Bronchial epithelial cell (primary cell): ENCODE measurements around the gene WDR18. TPM values are rescaled to one million over a fixed set of nuclear protein-coding genes. Genes with fewer than 3 reads are reported as not detected.

Source experiments
- DNase-seq: peaks from one replicate; pipeline ENCODE4 v3.0.0-alpha.2; 2010; ENCODE audit warnings: low read depth
- FAIRE-seq: peaks from 2 replicates; lab custom pipeline; 2011; peaks lifted over from hg19 to GRCh38; lab: Jason Lieb, UNC
- H3K27me3 ChIP-seq: 2 replicates; pipeline ENCODE4 v1.5.1; 2011; ENCODE audit warnings: low read length; ENCODE audit not compliant: control insufficient read depth, insufficient read depth
- H3K36me3 ChIP-seq: 2 replicates; pipeline ENCODE4 v1.5.1; 2011; ENCODE audit warnings: low read length; ENCODE audit not compliant: control insufficient read depth, insufficient read depth
- H3K4me3 ChIP-seq: 2 replicates; pipeline ENCODE4 v1.5.1; 2011; ENCODE audit warnings: mild to moderate bottlenecking, low read depth, low read length, control low read depth
- total RNA-seq: library from RNA; depleted of rRNA; stranded (reverse); fragments of >200 nt; gene quantifications from 2 replicates; pipeline ENCODE4 v1.2.1, GENCODE V29; 2014
- TF ChIP-seq, protein P1 (sequence below): IDR thresholded peaks from 2 replicates; pipeline ENCODE4 v1.5.1; 2011; ENCODE audit warnings: mild to moderate bottlenecking, moderate library complexity, low read length, control low read depth, inconsistent platforms; ENCODE audit not compliant: insufficient read depth, severe bottlenecking

WDR18 gene
- total RNA-seq, 1 donor from 2014 or later, result 36.3 TPM

DNA sequence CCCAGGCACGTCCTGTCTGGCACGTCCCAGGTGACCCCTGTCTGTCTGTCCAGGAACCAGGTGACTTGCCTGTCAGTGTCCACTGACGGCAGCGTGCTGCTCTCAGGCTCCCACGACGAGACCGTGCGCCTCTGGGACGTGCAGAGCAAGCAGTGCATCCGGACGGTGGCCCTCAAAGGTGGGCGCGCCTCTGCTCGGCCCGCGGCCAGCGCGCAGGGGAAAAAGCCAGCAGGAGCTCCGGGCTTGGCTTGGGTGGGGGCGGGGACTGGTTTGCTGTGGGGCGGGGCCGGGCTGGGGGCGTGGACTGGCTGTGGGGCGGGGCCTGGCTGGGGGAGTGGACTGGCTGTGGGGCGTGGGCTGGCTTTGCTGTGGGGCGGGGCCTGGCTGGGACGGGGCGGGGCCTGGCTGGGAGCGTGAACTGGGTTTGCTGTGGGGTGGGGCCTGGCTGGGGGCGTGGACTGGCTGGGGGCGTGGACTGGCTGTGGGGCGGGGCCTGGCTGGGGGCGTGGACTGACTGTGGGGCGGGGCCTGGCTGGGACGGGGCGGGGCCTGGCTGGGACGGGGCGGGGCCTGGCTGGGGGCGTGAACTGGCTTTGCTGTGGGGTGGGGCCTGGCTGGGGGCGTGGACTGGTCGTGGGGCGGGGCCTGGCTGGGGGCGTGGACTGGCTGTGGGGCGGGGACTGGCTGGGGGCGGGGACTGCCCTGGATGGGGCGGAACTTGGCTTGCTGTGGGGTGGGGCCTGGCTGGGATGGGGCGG lies 7.2 kb downstream of the WDR18 start:
- Histone ChIP-seq H3K27me3 (no peaks in the 10 kb centered on the region), H3K4me3 (no peak overlapping the region), H3K36me3 (peaks cover 23% of the 10 kb centered on the region)
- FAIRE-seq (no peak), DNase-seq (no peak)
- TF ChIP-seq, protein P1, sequence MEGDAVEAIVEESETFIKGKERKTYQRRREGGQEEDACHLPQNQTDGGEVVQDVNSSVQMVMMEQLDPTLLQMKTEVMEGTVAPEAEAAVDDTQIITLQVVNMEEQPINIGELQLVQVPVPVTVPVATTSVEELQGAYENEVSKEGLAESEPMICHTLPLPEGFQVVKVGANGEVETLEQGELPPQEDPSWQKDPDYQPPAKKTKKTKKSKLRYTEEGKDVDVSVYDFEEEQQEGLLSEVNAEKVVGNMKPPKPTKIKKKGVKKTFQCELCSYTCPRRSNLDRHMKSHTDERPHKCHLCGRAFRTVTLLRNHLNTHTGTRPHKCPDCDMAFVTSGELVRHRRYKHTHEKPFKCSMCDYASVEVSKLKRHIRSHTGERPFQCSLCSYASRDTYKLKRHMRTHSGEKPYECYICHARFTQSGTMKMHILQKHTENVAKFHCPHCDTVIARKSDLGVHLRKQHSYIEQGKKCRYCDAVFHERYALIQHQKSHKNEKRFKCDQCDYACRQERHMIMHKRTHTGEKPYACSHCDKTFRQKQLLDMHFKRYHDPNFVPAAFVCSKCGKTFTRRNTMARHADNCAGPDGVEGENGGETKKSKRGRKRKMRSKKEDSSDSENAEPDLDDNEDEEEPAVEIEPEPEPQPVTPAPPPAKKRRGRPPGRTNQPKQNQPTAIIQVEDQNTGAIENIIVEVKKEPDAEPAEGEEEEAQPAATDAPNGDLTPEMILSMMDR, result no peak

DNA sequence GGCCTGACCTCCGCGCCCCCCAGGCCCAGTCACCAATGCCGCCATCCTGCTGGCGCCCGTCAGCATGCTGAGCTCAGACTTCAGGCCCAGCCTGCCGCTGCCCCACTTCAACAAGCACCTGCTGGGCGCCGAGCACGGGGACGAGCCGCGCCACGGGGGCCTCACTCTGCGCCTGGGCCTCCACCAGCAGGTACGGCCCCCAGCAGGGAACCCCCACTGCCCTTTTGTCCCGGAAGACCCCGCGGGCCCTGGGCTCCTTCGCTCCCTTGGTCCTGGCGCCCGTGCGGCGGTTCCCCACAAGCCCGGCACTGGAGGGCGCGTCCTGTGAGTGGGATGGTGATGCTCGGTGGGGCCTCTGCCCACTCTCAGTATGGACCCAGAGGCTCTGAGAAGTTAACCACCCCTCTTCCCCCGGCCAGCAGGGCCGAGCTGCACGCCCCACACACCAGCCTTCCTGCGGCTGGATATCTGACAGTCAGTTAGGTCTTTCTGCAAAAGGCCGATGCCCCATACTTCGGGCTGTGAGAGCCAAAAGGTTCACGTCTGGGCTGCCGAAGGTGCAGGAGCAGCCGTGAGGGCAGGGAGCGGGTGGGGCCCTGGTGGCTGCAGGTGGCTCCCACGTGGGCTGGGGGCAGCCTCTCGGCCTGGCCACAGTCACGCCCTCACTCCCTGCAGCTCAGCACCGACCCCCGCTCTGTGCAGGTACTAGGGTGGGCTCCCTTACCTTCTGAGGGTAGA lies 8.0 kb downstream of the WDR18 start:
- no peak overlapping the region for H3K4me3 ChIP-seq
- H3K27me3 ChIP-seq, result no peaks in the 10 kb centered on the region
- peaks cover 18% of the 10 kb centered on the region for H3K36me3 ChIP-seq
- FAIRE-seq (no peak), DNase-seq (no peak)
- TF ChIP-seq, protein P1, result no peak

DNA sequence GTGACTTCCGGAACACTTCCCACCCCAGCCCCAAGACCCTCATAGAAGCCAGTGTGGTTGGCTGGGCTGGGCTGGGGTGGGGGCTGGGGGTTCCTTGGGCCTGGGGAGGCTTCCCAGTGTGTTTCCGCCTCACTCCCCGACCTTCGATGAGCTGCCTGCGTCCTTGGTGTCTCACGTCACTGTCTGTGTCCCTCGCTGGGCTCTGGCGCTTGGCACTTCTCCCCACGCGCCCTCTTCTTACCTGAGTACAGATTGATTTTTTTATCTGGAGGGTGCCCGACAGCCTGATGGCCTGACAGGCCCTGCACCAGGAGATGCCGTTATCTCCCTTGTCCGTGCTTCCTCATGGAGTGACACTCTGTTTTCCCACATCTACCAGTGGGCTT lies 8.5 kb downstream of the WDR18 start:
- DNase-seq, result no peak
- peaks cover 2% of the 10 kb centered on the region for H3K27me3 ChIP-seq
- FAIRE-seq, result no peak
- TF ChIP-seq, protein P1, result no peak
- H3K4me3 ChIP-seq, result no peak overlapping the region
- peaks cover 16% of the 10 kb centered on the region for H3K36me3 ChIP-seq

DNA sequence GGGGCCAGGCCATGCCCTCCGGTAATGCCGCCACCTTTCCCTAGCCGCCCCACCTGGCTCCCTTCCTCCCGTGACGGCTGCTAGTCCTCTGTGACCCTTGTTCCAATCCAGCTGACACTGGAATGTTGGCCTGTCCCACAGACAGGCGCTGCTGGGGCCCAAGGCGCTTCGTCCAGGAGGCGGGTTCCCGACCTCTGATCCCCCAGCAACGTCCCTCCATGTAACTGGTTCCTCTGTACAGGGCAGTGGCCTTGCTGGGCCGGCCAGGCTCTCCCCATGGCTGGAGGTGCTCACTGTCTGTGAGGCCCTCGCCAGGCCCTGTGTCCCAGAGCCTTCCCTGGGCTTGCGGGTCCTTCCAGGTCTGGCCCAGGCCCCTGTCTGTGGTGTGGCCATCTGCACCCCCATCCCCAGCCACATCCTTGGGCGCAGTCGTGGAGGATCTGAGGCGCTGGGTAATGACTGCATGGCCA lies 9.3 kb downstream of the WDR18 start:
- no peak overlapping the region for H3K4me3 ChIP-seq
- H3K36me3 ChIP-seq, result peaks cover 13% of the 10 kb centered on the region
- FAIRE-seq (no peak), DNase-seq (no peak)
- H3K27me3 ChIP-seq, result peaks cover 3% of the 10 kb centered on the region
- TF ChIP-seq, protein P1, result no peak

DNA sequence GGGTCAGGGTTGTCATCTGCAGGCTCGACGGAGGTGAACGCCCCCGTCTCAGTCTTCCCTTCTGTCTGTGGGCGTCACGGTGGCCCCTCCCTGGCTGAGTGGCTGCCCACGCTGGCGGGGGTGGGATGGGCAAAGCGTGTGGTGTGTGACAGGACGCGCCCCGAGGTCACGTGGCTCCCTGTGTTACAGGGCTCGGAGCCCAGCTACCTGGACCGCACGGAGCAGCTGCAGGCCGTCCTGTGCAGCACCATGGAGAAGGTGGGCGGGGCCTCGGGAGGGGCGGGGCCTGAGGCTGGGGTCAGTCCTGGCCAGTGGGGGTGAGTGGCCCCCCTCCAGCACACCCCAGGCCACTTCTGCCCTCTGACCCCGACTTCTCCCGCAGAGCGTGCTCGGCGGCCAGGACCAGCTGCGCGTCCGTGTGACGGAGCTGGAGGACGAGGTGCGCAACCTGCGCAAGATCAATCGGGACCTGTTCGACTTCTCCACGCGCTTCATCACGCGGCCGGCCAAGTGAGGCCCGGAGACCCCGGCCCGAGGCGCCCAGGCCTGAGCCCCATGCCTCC lies 9.8 kb downstream of the WDR18 start:
- H3K4me3 ChIP-seq, result no peak overlapping the region
- TF ChIP-seq, protein P1, result no peak
- DNase-seq (no peak), FAIRE-seq (no peak)
- H3K27me3 ChIP-seq, result peaks cover 5% of the 10 kb centered on the region
- peaks cover 12% of the 10 kb centered on the region for H3K36me3 ChIP-seq
